B cell (primary cell): Measurements from ENCODE around the gene DCAF8L1. TPM values are rescaled to one million over a fixed set of nuclear protein-coding genes. Genes with fewer than 3 reads are reported as not detected.

Experiments
- ATAC-seq: fragments of 200-7000 bp; cut with Tn5 transposase; one replicate; pipeline ENCODE4 v1.10.0; 2021; ENCODE audit warnings: low read depth, mild to moderate bottlenecking, moderate number of reproducible peaks, moderate library complexity
- CTCF ChIA-PET: fragments of 350-600 bp; sonication (Branson Sonifier 250); formaldehyde crosslinking; loops from one replicate; lab custom pipeline; 2021; ENCODE audit warnings: antibody characterized with exemption, inconsistent platforms; lab: Charles Lee
- POLR2A ChIA-PET: fragments of 350-600 bp; sonication (Branson Sonifier 250); formaldehyde crosslinking; loops from one replicate; lab custom pipeline; 2021; ENCODE audit warnings: antibody characterized with exemption; lab: Charles Lee
- DNase-seq: peaks from one replicate; pipeline ENCODE4 v3.0.0; 2013
- H2AFZ ChIP-seq: 2 replicates; pipeline ENCODE4 v1.6.1; 2012; ENCODE audit warnings: mild to moderate bottlenecking, low read depth, low read length; ENCODE audit not compliant: insufficient read depth, poor library complexity, severe bottlenecking
- H3K27ac ChIP-seq, 2 donors: 1 replicate in 1 of 2; 2 replicates in 1 of 2; pipeline ENCODE4 v1.5.1; 2012 to 2013; ENCODE audit warnings: low read length in 2 of 2, mild to moderate bottlenecking in 2 of 2, moderate library complexity in 1 of 2
- H3K27me3 ChIP-seq, 4 experiments: fragments of 200-600 bp in 1 of 4; sonication (generic) in 1 of 4; replicated peaks in 1 of 4; 1 replicate in 2 of 4; 2 replicates in 2 of 4; pipeline versions ENCODE4 v1.6.1 to v1.7.0; 2013 to 2016; ENCODE audit warnings: low read length in 3 of 4, mild to moderate bottlenecking in 2 of 4, mixed read lengths in 1 of 4, moderate library complexity in 1 of 4; ENCODE audit not compliant: insufficient read depth in 4 of 4, control insufficient read depth in 3 of 4; ENCODE audit errors: control extremely low read depth in 1 of 4
- H3K36me3 ChIP-seq, 2 experiments: replicated peaks in 1 of 2; 1 replicate in 1 of 2; 2 replicates in 1 of 2; pipeline versions ENCODE4 v1.6.1 to v1.7.1; 2013; ENCODE audit warnings: low read length in 1 of 2; ENCODE audit not compliant: insufficient read depth in 2 of 2, control insufficient read depth in 1 of 2; ENCODE audit errors: control extremely low read depth in 1 of 2, extremely low read depth in 1 of 2
- H3K4me1 ChIP-seq, 2 donors: fragments of 200-600 bp in 1 of 2; sonication (generic) in 1 of 2; 1 replicate in 1 of 2; 2 replicates in 1 of 2; pipeline versions ENCODE4 v1.5.1 to v1.6.1; 2013 to 2017; ENCODE audit warnings: low read length in 2 of 2; ENCODE audit not compliant: control insufficient read depth in 2 of 2, insufficient read depth in 2 of 2
- H3K4me2 ChIP-seq: replicated peaks from 2 replicates; pipeline ENCODE3; 2012; ENCODE audit warnings: mild to moderate bottlenecking, low read depth, low read length; ENCODE audit not compliant: poor library complexity, severe bottlenecking
- H3K4me3 ChIP-seq, 5 experiments: fragments of 200-600 bp in 1 of 5; sonication (generic) in 1 of 5; 1 replicate in 3 of 5; 2 replicates in 2 of 5; pipeline versions ENCODE4 v1.5.1 to v1.7.0; 2011 to 2016; ENCODE audit warnings: low read length in 4 of 5, mild to moderate bottlenecking in 4 of 5, low read depth in 2 of 5, control low read depth in 1 of 5, moderate library complexity in 1 of 5; ENCODE audit not compliant: insufficient read depth in 1 of 5; ENCODE audit errors: control extremely low read depth in 1 of 5, extremely low read depth in 1 of 5
- H3K79me2 ChIP-seq: fragments of 200-600 bp; sonication (generic); one replicate; pipeline ENCODE4 v1.6.0; 2016; ENCODE audit warnings: low read length; ENCODE audit not compliant: control insufficient read depth, insufficient read depth
- H3K9ac ChIP-seq: fragments of 200-600 bp; sonication (generic); 2 replicates; pipeline ENCODE4 v1.6.1; 2017; ENCODE audit warnings: mild to moderate bottlenecking, low read length, moderate library complexity
- H3K9me3 ChIP-seq, 3 donors: one replicate each; pipeline versions ENCODE4 v1.6.1 to v1.7.1; 2013; ENCODE audit warnings: low read length in 2 of 3; ENCODE audit not compliant: control insufficient read depth in 2 of 3, insufficient read depth in 1 of 3; ENCODE audit errors: control extremely low read depth in 1 of 3
- H4K20me1 ChIP-seq: 2 replicates; pipeline ENCODE4 v1.6.0; 2012; ENCODE audit warnings: mild to moderate bottlenecking, low read length; ENCODE audit not compliant: insufficient read depth, control insufficient read depth, poor library complexity, severe bottlenecking
- H3K27ac Mint-ChIP-seq: one replicate; pipeline ENCODE4 v1.8.0; 2021; ENCODE audit warnings: mixed read lengths
- H3K27me3 Mint-ChIP-seq: one replicate; pipeline ENCODE4 v1.8.0; 2021; ENCODE audit warnings: mixed read lengths
- H3K4me1 Mint-ChIP-seq: one replicate; pipeline ENCODE4 v1.8.0; 2021; ENCODE audit warnings: mixed read lengths
- H3K4me3 Mint-ChIP-seq: one replicate; pipeline ENCODE4 v1.8.0; 2021; ENCODE audit warnings: mixed read lengths
- H3K9me3 Mint-ChIP-seq: one replicate; pipeline ENCODE4 v1.8.0; 2022; ENCODE audit warnings: mixed read lengths; ENCODE audit not compliant: insufficient read depth
- CTCF ChIP-seq: fragments of 200-600 bp; IDR thresholded peaks from one replicate; pipeline ENCODE4 v1.8.0; 2022; ENCODE audit warnings: antibody characterized with exemption, mild to moderate bottlenecking
- EZH2 ChIP-seq: IDR thresholded peaks from 2 replicates; pipeline ENCODE4 v1.6.1; 2012; ENCODE audit warnings: borderline replicate concordance, low read depth, mild to moderate bottlenecking, moderate library complexity, low read length; ENCODE audit not compliant: insufficient read depth, poor library complexity, severe bottlenecking
- WGBS: methylation state at CpG from one replicate; pipeline ENCODE4 v1.1.5; 2013; ENCODE audit warnings: missing lambda C conversion rate; ENCODE audit not compliant: insufficient coverage; 5-methylcytosine and 5-hydroxymethylcytosine counted together
- intact Hi-C: fragments of 100-400 bp; cut with micrococcal nuclease; formaldehyde crosslinking; loops from one replicate; pipeline ENCODE4 v1.10.0; 2022
- polyA plus RNA-seq: library from polyadenylated mRNA; depleted of rRNA; stranded (reverse); fragments of >200 nt; gene quantifications from 2 replicates; pipeline ENCODE4 v1.2.3, GENCODE V29; 2012
- total RNA-seq, 2 donors: library from RNA; stranded (reverse); fragments of 120-200 nt in 1 of 2; gene quantifications; 1 replicate in 1 of 2; 2 replicates in 1 of 2; pipeline versions ENCODE4 v1.2.3 to v1.2.4, GENCODE V29; 2013 to 2022

Gene DCAF8L1
- total and polyA plus RNA-seq, 2 donors (not counting 1 experiment from before 2014, with no cell fraction given) = not detected

DNA sequence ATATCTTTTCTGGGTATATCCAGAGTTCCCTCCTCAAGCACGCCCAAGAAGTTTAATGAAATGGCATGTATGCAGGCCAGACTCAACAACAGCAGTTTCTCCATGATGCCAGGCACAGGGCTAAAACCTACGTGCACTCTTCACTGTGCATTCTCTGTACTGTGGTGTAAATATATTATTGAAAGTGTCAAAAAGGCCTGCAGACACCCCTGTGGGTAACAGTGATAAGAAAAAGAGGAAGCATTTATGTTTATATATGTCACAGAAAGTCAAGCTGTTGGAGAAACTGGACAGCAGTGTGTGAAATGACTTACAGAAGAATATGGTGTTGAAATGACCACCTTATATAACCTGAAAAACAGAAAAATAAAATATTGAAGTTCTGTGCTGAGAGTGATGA lies 29.6 kb upstream of the DCAF8L1 start:
- WGBS = 0% methylated on average over 1 of the region's 2 CpGs
- no peaks in the 10 kb centered on the region for H3K27me3 Mint-ChIP-seq

DNA sequence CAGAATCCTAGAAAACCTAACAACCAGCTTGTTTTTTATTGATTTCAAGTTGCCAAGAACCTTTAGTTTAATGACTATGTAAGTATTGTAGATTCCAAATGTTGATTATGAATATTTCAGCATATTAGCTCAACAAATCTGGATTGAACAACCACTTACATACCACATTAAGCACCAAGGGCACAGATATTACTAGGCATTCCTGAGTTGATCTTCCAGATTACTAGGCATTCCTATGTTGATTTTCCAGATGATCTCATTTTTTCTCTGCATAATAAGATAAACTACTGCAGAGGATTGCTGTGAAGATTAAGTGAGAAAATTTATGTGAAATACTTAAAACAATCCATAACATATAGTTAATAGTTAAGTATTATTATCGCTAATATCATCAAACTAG lies 17.4 kb upstream of the DCAF8L1 start:
- Histone ChIP-seq H3K4me2 (no peak overlapping the region), H4K20me1 (no peaks in the 10 kb centered on the region), H2AFZ (no peak overlapping the region), H3K27me3 (no peaks in the 10 kb centered on the region), H3K9ac (no peak overlapping the region), H3K36me3 (no peaks in the 10 kb centered on the region), H3K4me3 (no peak overlapping the region), H3K9me3 (no peaks in the 10 kb centered on the region), H3K79me2 (no peaks in the 10 kb centered on the region), H3K27ac (no peak overlapping the region), H3K4me1 (no peaks in the 10 kb centered on the region)
- ChIA-PET CTCF (no interaction called here), POLR2A (no interaction called here)
- Mint-ChIP-seq H3K4me1 (no peaks in the 10 kb centered on the region), H3K27ac (no peak overlapping the region), H3K4me3 (no peak overlapping the region), H3K9me3 (no peaks in the 10 kb centered on the region), H3K27me3 (no peaks in the 10 kb centered on the region)
- intact Hi-C loops = no loop called here
- ATAC-seq (no peak), DNase-seq (no peak)
- no peak for TF ChIP-seq EZH2
- WGBS = no CpG with 5 or more reads among the region's 1 CpG

More for the DNA sequence above, 29.6 kb upstream of the DCAF8L1 start:
- Histone ChIP-seq H3K4me3 (no peak overlapping the region), H3K36me3 (no peaks in the 10 kb centered on the region), H2AFZ (no peak overlapping the region), H3K4me2 (no peak overlapping the region), H3K4me1 (no peaks in the 10 kb centered on the region), H3K9me3 (peaks cover 0 to 2% (median 0%) of the 10 kb centered on the region in 3 donors), H3K79me2 (no peaks in the 10 kb centered on the region), H3K27me3 (no peaks in the 10 kb centered on the region), H4K20me1 (no peaks in the 10 kb centered on the region), H3K27ac (no peak overlapping the region), H3K9ac (no peak overlapping the region)
- H3K9me3 Mint-ChIP-seq = no peaks in the 10 kb centered on the region
- DNase-seq (no peak), ATAC-seq (no peak)
- no peaks in the 10 kb centered on the region for H3K4me1 Mint-ChIP-seq
- ChIA-PET CTCF (no interaction called here), POLR2A (no interaction called here)
- intact Hi-C loops = no loop called here
- no peak overlapping the region for H3K27ac Mint-ChIP-seq
- H3K4me3 Mint-ChIP-seq = no peak overlapping the region
- TF ChIP-seq CTCF = no peak
- no peak for TF ChIP-seq EZH2
